ENCODE data around the gene ERBIN. TPM values are rescaled to one million over a fixed set of nuclear protein-coding genes. Genes with fewer than 3 reads are reported as not detected.

ERBIN gene
- total and polyA plus RNA-seq, 2 of the 13 experiments (the other 11 are each of a cell fraction or from before 2014, with no cell fraction given) = 14.4 to 41.7 TPM

DNA sequence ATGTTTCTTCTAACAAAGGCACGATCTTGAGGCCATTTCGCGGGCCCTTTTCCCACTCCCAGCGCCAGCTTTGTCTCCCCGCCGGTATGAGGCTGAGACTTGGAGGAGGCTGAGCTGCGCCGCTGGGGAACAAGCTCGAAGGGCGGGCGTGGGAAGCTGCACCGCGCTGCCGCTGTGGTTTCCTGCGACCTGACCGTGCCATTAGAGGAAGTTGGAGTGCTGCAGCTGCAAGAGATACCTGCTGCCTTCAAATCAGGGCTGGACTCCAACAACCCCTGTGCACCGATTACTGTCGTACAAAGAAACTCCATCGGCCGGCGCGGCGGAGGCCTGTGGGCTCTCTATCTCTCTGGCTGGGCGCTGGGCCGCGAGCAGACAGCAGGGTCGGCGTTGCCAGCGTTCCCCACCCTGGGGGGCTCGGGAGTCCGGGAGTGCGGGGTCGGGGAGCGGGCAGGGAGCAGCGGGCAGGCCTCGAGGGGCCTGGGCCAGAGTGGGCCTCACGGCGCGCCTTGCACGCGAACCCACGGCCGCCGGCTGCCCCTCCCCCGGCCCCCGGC is 1.3 kb upstream of the ERBIN start (continued):
- TF ChIP-seq ZNF274 (CRISPR knock-in tag; IDR thresholded peaks at IDR 0.05) = no peak
- TF ChIP-seq, protein P1, sequence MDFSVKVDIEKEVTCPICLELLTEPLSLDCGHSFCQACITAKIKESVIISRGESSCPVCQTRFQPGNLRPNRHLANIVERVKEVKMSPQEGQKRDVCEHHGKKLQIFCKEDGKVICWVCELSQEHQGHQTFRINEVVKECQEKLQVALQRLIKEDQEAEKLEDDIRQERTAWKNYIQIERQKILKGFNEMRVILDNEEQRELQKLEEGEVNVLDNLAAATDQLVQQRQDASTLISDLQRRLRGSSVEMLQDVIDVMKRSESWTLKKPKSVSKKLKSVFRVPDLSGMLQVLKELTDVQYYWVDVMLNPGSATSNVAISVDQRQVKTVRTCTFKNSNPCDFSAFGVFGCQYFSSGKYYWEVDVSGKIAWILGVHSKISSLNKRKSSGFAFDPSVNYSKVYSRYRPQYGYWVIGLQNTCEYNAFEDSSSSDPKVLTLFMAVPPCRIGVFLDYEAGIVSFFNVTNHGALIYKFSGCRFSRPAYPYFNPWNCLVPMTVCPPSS (IDR thresholded peaks at IDR 0.05) = no peak
- peak; percentile 64 for TF ChIP-seq TOPORS (CRISPR knock-in tag; IDR thresholded peaks at IDR 0.05)
- no peak for TF ChIP-seq ZNF234 (CRISPR knock-in tag; conservative IDR thresholded peaks at IDR 0.05)
- TF ChIP-seq HNF4G (IDR thresholded peaks at IDR 0.05; ENCODE audit: borderline replicate concordance, low read depth, low read length) = no peak
- no peak for TF ChIP-seq HNF4G (CRISPR knock-in tag; IDR thresholded peaks at IDR 0.05; ENCODE audit: borderline replicate concordance, low read depth)
- no peak for TF ChIP-seq ZBTB42 (CRISPR knock-in tag; IDR thresholded peaks at IDR 0.05)
- TF ChIP-seq ZFY (CRISPR knock-in tag; IDR thresholded peaks at IDR 0.05) = peak; percentile 94
- no peak; the same call in 1 of the 2 replicates for TF ChIP-seq NCOA1 (CRISPR knock-in tag; IDR thresholded peaks at IDR 0.05)
- no peak for TF ChIP-seq NFKB2 (CRISPR knock-in tag; IDR thresholded peaks at IDR 0.05; ENCODE audit: borderline replicate concordance)
- TF ChIP-seq THAP11 (CRISPR knock-in tag; IDR thresholded peaks at IDR 0.05) = no peak
- TF ChIP-seq ZFP36L1 (CRISPR knock-in tag; IDR thresholded peaks at IDR 0.05) = no peak
- TF ChIP-seq KLF16 (CRISPR knock-in tag; IDR thresholded peaks at IDR 0.05) = no peak
- no peak for TF ChIP-seq RARA (CRISPR knock-in tag; IDR thresholded peaks at IDR 0.05)
- TF ChIP-seq, protein P2, sequence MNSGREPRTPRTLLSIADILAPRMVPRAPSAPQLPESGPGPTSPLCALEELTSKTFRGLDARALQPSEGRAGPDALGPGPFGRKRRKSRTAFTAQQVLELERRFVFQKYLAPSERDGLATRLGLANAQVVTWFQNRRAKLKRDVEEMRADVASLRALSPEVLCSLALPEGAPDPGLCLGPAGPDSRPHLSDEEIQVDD (CRISPR knock-in tag; IDR thresholded peaks at IDR 0.05; ENCODE audit: borderline replicate concordance) = no peak
- TF ChIP-seq ZBTB8A (CRISPR knock-in tag; IDR thresholded peaks at IDR 0.05; ENCODE audit: borderline replicate concordance, low read depth) = no peak
- TF ChIP-seq SUZ12 (IDR thresholded peaks at IDR 0.05; ENCODE audit: low read depth, low read length) = no peak
- no peak for TF ChIP-seq MATR3 (CRISPR knock-in tag; IDR thresholded peaks at IDR 0.05)
- TF ChIP-seq SP2 (CRISPR knock-in tag; IDR thresholded peaks at IDR 0.05) = no peak
- TF ChIP-seq GTF2F1 (IDR thresholded peaks at IDR 0.05; ENCODE audit: low read length) = no peak
- TF ChIP-seq, protein P3, sequence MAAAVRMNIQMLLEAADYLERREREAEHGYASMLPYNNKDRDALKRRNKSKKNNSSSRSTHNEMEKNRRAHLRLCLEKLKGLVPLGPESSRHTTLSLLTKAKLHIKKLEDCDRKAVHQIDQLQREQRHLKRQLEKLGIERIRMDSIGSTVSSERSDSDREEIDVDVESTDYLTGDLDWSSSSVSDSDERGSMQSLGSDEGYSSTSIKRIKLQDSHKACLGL (CRISPR knock-in tag; IDR thresholded peaks at IDR 0.05) = peak; percentile 59; the same call in 1 of the 2 replicates
- no peak for TF ChIP-seq MYC (CRISPR knock-in tag; IDR thresholded peaks at IDR 0.05; ENCODE audit: borderline replicate concordance)
- TF ChIP-seq, protein P4, sequence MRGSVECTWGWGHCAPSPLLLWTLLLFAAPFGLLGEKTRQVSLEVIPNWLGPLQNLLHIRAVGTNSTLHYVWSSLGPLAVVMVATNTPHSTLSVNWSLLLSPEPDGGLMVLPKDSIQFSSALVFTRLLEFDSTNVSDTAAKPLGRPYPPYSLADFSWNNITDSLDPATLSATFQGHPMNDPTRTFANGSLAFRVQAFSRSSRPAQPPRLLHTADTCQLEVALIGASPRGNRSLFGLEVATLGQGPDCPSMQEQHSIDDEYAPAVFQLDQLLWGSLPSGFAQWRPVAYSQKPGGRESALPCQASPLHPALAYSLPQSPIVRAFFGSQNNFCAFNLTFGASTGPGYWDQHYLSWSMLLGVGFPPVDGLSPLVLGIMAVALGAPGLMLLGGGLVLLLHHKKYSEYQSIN (CRISPR knock-in tag; IDR thresholded peaks at IDR 0.05; ENCODE audit: borderline replicate concordance) = no peak
- TF ChIP-seq ZNF619 (CRISPR knock-in tag; IDR thresholded peaks at IDR 0.05) = no peak
- TF ChIP-seq ZNF292 (CRISPR knock-in tag; IDR thresholded peaks at IDR 0.05; ENCODE audit: borderline replicate concordance, low read depth) = no peak; the same call in 1 of the 2 replicates
- peak; percentile 54; the same call in 1 of the 2 replicates for TF ChIP-seq ZNF768 (CRISPR knock-in tag; IDR thresholded peaks at IDR 0.05)
- TF ChIP-seq ARHGAP35 (CRISPR knock-in tag; IDR thresholded peaks at IDR 0.05; ENCODE audit: borderline replicate concordance) = no peak; the same call in 1 of the 2 replicates
- no peak for TF ChIP-seq HHEX (CRISPR knock-in tag; IDR thresholded peaks at IDR 0.05)
- 0 out of 2 replicates have a peak, but pooled peaks have one; percentile 4 for TF ChIP-seq ESRRA (CRISPR knock-in tag; IDR thresholded peaks at IDR 0.05; ENCODE audit: low read depth)
- no peak for TF ChIP-seq ZNF354B (CRISPR knock-in tag; IDR thresholded peaks at IDR 0.05)

All from HepG2 (cell line).